AG08395 (cell line): ENCODE measurements around the gene GYG2.

Source experiments
- DNase-seq: peaks from one replicate; pipeline ENCODE4 v3.0.0; 2012; ENCODE audit warnings: mixed read lengths, low spot score

Gene GYG2

GRCh38 chrX:2817036-2817435 is 11.7 kb upstream of the GYG2 start:
- DNase-seq = no peak

DNA sequence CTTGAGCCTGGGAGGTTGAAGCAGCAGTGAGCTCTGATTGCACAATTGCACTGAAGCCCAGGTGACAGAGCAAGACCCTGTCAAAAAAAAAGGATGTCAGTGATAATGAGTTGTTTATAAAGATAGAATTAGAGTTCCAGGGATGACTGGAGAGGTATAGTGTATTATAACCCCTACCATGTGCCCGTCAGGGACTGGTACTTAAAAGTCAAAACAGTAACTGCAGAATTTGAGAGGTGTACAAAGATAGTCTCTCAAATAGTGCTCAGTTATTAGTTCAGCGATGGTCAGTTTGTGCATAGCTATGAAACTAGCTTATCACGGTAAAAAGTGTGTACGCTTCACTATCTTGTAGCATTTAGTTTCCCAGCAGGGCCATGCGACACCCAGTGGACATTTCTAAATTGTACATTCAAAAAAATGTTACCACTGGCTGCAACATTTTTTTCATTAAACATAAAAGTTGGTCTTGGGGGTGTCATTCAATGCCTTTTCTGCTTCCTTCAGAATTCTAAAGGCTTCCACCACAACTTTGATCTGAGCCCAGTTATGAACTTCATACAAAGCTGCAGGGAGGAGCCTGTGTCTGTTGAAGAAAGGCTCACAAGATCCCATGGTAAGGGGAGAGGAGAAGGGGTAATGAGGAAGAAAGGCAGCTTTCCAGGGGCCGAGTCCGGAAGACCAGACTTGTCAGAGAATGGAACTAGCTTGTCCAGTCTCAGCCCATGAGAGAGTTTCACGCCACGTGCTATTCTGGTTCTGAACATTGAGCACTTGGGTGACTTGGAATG is 9.2 kb upstream of the GYG2 start:
- peak; percentile 67 for DNase-seq

- DNase-seq = no peak
These were observed 8.5 kb upstream of the GYG2 start for GRCh38 chrX:2820136-2820771.

- no peak for DNase-seq
These were observed 4.8 kb upstream of the GYG2 start for GRCh38 chrX:2823795-2824386.

- DNase-seq = no peak
These were observed 3.8 kb upstream of the GYG2 start for GRCh38 chrX:2824886-2825285.

DNA sequence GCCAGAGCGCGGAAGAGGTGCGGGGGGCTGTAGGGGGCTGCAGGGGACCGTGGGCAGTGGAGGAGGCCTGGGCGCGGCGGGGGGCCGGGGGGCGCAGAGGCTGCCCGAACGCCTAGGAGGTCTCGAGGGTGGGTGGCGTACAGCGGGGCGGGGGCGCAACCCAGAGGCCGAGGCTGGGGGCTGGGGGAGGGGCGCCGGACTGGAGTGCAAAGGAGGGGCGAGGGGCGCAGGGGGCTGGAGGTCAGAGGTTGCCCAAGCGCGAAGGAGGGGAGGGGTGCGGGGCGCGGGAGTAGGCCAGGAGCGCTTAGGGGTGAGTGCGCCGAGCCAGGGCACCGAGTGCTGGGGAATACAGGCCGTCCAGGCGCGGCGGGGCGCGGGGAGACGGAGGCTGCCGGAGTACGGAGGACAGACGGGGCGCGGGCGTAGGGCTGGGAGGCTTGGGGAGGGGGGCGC is 255 bp downstream of the GYG2 start:
- DNase-seq = no peak

- DNase-seq = no peak
These were observed 928 bp downstream of the GYG2 start for GRCh38 chrX:2829469-2830246.

DNA sequence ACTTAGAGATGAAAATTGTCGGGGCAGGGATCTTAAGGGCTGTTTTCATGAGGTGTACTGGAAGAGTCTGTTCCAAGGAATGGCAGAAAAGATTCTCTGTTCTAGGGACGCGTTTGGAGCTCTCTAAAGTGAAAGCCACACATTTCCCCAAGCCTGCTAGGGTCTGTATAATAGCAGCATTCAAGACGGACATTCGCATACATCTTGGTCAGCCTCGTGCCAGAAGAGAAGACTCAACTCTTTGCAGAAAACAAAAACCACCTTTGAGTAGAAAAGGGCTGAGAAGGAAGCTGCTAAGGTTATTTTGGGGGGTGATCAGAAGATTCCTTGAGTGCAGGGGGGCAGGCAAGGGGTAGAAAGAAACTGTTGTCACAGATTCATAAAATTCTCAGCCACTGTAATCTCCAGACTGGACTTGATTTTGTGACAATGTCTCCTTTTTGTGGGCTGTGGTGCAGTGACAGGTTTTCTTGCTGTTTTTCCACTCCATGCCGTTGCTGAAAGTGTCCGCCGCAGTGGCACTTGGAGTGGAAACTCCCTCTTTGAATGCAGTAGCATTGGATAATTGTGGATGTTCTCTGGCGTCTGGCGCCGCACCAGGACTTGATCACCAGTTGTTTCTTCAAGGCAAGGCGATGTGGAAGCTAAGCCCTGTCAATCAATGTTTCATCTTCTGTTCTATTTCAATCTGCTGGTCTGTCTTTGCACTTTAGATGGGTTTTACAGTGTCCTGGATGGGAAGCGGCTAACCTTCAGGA is 2.9 kb downstream of the GYG2 start:
- no peak for DNase-seq

GRCh38 chrX:2837961-2838360 is 9.2 kb downstream of the GYG2 start:
- no peak for DNase-seq

DNA sequence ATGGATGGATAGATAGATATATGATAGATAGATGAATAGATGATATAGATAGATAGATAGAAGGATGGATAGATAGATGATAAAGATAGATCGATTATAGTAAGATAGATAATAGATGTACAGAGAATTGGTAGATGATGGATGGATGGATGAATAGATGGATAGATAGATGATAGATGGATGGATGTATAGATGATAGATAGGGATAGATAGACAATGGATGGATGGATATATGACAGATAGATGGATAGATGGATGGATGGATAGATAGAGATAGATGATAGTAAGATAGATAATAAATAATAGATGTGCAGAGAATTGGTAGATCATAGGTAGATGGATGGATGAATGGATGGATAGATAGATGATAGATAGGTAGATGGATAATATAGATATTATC is 12.2 kb downstream of the GYG2 start:
- no peak for DNase-seq

DNA sequence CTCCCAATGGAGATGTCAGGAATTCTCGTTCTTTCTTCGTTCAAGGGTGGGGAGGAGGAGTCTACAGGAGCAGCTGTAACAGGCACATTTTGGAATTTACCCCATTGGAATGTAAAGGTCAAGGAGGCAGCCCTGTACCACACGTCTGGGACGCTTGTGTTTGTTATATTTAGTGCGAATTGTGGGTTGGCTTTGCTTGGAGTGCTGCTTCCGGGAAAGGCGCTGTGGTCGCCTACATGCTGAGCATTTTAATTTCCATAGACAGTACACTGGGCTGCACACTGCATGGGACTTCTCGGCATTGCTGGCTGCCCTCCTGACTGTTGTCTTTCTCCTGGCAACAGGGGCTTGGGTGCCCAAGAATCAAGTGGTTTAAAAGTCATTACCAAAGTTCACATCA is 12.8 kb downstream of the GYG2 start:
- DNase-seq = no peak

DNA sequence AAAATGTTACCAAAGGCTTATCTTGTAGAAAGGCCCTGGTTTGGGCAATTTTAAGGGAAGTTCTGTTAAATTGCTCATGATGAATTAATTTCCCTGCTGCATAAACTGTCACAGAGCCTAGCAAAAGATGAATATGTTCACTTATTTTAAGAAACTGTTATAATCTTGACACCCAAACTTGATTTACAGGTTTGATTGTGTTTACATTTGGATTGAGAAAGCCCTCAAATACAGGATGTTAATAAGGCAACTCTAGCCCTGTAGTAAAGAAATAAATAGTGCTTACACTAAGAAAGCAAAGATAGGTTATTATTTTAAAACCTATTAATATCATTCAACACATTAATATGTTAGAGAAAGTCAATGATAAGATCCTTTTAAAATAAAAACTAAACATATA is 18.3 kb downstream of the GYG2 start:
- no peak for DNase-seq

DNA sequence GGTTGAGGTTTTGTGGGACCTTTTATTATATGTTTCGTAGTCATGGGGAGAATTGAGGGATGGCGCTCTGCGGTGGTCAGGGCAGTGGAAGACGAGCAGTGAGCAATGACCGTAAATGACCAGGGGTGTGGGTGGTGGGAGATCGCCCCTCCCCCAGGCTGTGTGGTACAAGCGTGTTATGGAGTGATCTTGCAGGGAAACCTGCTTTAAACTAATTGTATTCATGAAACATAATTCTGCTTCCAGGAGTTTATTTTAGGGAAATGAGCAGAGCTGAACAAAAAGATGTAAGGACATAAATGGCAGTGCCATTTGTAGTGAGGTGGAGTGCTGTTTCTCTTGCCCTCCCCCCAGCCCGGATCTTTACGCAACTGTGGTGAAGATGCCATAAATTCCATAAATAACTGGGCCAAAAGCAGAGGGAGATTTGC is 20.2 kb downstream of the GYG2 start:
- peak; percentile 57 for DNase-seq

DNA sequence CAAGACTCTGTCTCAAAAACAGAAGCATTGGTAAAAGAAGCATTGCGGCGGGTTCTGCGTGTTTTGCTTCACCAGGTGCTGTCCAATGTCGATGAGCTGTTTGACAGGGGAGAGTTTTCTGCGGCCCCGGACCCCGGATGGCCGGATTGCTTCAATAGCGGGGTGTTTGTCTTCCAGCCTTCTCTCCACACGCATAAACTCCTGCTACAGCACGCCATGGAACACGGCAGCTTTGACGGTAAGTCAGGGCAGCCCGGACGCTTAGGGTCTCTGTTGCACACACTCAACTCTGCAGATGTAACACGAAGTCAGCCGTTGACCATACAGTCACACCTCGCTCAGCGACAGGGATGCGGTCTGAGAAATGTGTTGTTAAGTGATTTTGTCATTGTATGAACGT is 26.2 kb downstream of the GYG2 start:
- DNase-seq = no peak

DNA sequence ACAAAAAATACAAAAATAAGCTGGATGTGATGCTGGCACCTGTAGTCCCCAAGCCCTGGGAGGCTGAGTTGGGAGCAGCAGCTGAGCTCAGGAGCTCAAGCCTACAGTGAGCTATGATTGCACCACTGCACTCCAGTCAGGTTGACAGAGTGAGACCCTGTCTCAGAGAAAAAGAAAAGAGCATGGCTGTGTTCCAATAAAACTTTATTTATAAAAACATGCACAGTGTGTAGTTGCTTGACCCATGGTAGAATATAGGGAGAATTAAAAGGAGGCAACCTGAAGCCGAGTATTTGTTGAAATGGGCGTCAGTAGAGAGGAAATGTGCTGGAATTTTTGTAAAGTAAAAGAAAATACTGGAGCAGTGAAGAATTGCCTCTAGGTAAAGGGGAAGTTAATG is 27.0 kb downstream of the GYG2 start:
- no peak for DNase-seq

DNA sequence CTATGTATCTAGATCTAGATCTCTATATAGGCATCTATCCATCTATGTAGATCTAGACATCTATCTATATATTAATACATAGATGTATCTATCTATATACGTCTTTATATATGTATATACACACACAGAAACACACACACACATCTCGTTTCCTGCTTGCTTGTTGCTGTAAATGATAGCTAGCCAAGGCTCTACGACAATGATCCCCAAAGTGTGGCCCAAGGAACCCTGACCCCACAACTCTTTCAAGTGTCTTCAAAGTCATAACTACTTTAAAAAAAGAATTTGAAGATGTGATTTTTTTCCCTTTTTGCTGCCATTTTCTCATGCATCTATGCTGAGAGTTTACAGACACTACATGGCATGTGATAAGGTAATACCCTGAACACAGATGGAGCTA is 28.8 kb downstream of the GYG2 start:
- no peak for DNase-seq

DNA sequence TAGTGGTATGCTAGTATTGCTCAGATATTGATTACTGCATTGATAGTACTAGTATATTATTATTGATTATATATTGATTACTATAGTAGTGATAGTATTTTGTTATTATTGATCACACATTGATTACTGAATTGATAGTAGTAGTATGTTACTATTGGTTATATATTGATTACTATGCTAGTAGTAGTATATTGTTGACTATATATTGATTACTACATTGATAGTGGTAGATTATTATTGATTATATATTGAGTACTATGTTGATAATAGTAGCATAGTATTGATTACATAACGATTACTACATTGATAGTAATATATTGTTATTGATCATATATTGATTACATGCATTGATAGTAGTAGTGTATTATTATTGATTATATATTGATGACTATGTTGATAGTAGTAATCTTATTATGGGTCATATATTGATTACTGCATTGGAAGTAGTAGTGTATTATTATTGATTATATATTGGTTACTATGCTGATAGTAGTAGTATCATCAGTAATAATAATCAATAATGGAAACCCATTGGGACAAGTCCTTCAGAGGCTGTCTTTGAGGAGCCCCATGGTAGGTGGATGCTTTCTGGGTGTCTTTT is 30.6 kb downstream of the GYG2 start:
- DNase-seq = no peak

DNA sequence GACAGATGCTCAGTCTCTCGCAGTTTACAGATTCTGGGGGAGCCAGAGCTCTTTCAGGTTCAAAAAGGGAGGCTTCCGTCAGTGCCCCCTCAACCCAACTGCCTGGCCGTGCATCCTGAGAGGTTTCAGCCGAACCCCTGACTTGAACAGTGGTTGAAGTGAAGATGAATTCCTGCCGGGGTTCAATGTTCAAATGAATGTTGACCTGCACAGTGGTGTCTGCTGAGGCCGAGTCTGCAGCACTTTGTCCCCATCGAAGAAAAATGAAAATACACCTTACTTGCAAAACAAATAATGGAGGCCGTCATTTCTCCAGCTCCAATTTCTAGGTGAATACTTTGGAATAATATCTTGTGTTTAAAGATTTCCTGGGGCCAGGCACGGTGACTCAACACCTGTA is 33.7 kb downstream of the GYG2 start:
- no peak for DNase-seq

DNA sequence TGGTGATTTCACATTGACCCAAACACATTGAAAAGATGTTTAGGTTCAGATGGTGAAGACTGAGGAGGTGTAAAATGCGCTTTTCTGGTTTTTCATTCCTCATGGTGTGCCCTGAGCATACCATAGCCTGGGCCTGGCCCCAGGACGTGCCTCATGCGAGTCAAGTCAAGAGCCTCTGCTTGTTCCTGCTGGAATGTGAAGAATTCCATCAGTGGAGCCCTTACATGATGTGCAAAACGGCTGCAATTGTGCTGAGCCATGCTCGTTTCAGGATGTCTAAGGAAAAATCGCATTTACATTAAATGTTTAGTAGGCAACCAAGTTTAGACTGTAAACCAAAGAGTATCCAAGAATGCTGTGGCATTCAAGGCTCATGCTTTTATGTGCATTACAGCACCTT is 34.9 kb downstream of the GYG2 start:
- DNase-seq = peak; percentile 10

GRCh38 chrX:2867206-2867605 is 38.5 kb downstream of the GYG2 start:
- DNase-seq = no peak

GRCh38 chrX:2870650-2871049 is 41.9 kb downstream of the GYG2 start:
- no peak for DNase-seq
